Measurements from ENCODE around the gene PROK2. TPM values are rescaled to one million over a fixed set of nuclear protein-coding genes. Genes with fewer than 3 reads are reported as not detected.

PROK2 gene
- polyA plus RNA-seq, 1 experiment = not detected

DNA sequence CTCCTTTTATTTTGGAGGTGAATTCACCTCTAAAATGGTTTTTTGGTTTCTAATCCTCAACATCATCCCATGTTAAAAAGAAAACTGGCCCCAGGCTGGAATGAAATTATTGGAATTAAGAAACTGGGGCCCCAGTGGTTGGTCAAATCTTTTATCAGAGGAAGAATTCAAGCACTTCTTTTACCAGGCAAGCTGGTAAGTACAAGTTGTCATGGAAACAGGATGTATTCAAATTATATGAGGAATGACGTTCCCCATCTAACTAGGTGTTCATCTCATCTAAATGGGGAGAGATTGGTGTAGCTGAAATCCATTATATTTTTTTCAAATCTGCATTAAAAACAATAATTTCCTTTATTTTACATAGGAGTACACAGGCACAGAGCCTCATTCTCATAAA, 50.1 kb downstream of the PROK2 start:
- ChIA-PET POLR2A (no interaction called here), CTCF (interaction anchor here (0.9 kb wide), 1 partner anchor 8 kb away, joined by 3 read pairs; no protein-coding TSS in a partner anchor)
- H3K4me3 ChIP-seq (ENCODE audit: low read depth, low read length) = no peak overlapping the region
- no peaks in the 10 kb centered on the region for H3K36me3 ChIP-seq (ENCODE audit: control insufficient read depth, insufficient read depth, low read length)
- H3K27me3 ChIP-seq (ENCODE audit: control insufficient read depth, insufficient read depth, low read length) = peaks cover 3% of the 10 kb centered on the region; the same call in 1 of the 2 replicates
- TF ChIP-seq, protein P1, sequence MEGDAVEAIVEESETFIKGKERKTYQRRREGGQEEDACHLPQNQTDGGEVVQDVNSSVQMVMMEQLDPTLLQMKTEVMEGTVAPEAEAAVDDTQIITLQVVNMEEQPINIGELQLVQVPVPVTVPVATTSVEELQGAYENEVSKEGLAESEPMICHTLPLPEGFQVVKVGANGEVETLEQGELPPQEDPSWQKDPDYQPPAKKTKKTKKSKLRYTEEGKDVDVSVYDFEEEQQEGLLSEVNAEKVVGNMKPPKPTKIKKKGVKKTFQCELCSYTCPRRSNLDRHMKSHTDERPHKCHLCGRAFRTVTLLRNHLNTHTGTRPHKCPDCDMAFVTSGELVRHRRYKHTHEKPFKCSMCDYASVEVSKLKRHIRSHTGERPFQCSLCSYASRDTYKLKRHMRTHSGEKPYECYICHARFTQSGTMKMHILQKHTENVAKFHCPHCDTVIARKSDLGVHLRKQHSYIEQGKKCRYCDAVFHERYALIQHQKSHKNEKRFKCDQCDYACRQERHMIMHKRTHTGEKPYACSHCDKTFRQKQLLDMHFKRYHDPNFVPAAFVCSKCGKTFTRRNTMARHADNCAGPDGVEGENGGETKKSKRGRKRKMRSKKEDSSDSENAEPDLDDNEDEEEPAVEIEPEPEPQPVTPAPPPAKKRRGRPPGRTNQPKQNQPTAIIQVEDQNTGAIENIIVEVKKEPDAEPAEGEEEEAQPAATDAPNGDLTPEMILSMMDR (IDR thresholded peaks at IDR 0.05; ENCODE audit: insufficient read depth, low read depth, low read length) = no peak
- no peak for DNase-seq (ENCODE audit: low read depth)

DNA sequence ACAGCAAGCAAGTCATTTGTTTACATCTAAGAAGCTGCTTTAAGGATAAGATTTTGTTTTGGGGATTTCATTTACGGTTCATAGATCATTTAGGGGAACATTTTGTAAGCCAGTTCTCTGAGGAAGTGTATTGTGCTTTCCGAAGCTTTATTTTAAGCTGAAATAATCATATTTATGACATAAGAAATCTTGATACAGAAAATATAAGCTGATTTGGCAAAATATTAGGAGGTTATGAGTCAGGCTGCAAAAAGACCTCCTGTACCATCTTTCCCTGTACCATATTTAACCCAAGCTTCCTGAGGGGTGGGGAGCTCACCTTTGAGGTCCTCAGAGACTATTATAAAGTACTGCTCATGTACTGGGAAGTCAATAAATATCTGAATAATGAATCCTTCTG, 51.6 kb downstream of the PROK2 start:
- no peak for DNase-seq (ENCODE audit: low read depth)
- ChIA-PET CTCF (no interaction called here), POLR2A (no interaction called here)
- H3K27me3 ChIP-seq (ENCODE audit: control insufficient read depth, insufficient read depth, low read length) = peaks cover 3% of the 10 kb centered on the region; the same call in 1 of the 2 replicates
- TF ChIP-seq, protein P1 (IDR thresholded peaks at IDR 0.05; ENCODE audit: insufficient read depth, low read depth, low read length) = no peak
- no peaks in the 10 kb centered on the region for H3K36me3 ChIP-seq (ENCODE audit: control insufficient read depth, insufficient read depth, low read length)
- H3K4me3 ChIP-seq (ENCODE audit: low read depth, low read length) = no peak overlapping the region

DNA sequence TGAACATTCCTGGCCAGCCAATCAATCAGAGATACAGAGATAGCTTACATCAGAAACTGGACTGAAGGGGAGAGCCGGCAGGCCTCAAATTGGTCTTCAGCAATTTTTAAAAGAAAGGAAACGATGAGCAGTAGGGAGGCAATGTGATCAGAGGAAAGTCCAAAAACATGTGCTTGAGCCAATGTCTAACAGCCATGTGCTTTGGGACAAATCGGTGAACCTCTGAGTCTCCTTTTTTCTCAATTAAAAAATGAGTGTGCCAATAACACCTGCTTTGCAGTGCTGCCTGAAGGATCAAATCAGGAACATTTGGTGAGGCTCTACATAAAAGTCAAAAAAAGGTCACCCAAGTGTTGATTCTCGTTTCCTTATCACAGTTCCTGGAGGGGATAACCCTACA, 52.3 kb downstream of the PROK2 start:
- no peak for DNase-seq (ENCODE audit: low read depth)
- Histone ChIP-seq H3K27me3 (ENCODE audit: control insufficient read depth, insufficient read depth, low read length) (peaks cover 2% of the 10 kb centered on the region; the same call in 1 of the 2 replicates), H3K36me3 (ENCODE audit: control insufficient read depth, insufficient read depth, low read length) (no peaks in the 10 kb centered on the region), H3K4me3 (ENCODE audit: low read depth, low read length) (no peak overlapping the region)
- ChIA-PET CTCF (interaction anchor here (0.6 to 0.7 kb wide), 2 partner anchors 1079 to 1596 kb away, joined by 3 read pairs; no protein-coding TSS in a partner anchor), POLR2A (no interaction called here)
- TF ChIP-seq, protein P1 (IDR thresholded peaks at IDR 0.05; ENCODE audit: insufficient read depth, low read depth, low read length) = no peak

DNA sequence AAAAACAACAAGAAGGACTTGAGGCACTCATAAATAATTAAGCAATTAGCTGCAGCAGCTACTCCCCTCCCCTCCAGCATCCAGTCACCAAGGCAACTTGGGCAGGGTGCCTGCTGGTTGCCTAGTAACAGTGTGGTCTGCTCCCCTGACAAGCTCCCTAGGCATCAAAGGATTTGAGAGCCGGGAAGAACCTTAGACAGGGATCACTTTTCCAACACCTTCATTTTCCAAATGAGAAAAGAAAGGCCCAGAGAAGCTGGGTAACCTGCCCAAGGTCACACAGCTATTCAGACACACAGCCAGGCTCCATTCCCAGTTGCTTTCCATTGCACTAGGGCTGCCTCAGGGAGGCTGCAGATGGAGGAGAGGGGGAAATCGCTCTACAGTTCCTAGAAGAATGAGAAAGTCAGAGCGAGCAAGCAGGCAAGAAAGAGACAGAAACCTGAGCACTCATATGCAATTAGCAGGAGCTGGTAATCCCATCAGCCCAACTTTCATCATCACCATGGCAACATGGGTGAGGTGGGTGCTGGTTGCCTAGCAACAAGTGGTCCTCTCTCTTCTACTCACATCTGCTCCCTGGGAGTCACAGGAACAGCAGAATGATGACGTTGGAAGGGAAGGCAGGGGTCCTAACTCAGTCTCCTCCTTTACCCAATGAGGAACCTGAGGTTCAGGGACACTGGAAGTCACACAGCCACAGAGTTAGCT, 56.2 kb downstream of the PROK2 start:
- TF ChIP-seq, protein P1 (IDR thresholded peaks at IDR 0.05; ENCODE audit: insufficient read depth, low read depth, low read length) = no peak
- ChIA-PET POLR2A (no interaction called here), CTCF (interaction anchor here (0.6 to 4.4 kb wide), 24 partner anchors 9 to 1463 kb away, joined by 3 to 16 read pairs (median 4); no protein-coding TSS in a partner anchor)
- no peak for DNase-seq (ENCODE audit: low read depth)
- no peak overlapping the region for H3K4me3 ChIP-seq (ENCODE audit: low read depth, low read length)
- peaks cover 5% of the 10 kb centered on the region for H3K27me3 ChIP-seq (ENCODE audit: control insufficient read depth, insufficient read depth, low read length)
- H3K36me3 ChIP-seq (ENCODE audit: control insufficient read depth, insufficient read depth, low read length) = no peaks in the 10 kb centered on the region

DNA sequence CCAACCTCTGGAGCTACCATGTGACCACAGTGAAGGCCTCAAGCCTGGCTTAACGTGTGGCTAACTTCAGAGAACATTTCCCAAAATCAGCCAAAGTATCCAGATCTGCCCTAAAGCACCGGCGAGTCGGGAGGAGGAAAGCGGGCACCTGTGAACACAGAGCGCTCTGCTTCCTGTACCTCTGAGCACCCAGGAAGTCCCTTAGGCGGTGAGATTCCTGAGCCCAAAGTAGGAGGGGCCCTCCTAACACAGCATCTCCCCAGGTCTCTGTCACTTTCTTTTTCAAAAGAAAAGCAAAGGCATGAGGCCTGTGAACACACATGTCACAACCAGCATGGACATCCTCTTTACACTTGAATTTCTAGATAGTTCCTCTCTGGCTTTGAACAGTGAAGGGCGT, 58.8 kb downstream of the PROK2 start:
- CTCF ChIA-PET = no interaction called here

More for the DNA sequence above, 58.8 kb downstream of the PROK2 start:
- H3K27me3 ChIP-seq (ENCODE audit: control insufficient read depth, insufficient read depth, low read length) = peaks cover 12% of the 10 kb centered on the region
- POLR2A ChIA-PET = no interaction called here
- no peaks in the 10 kb centered on the region for H3K36me3 ChIP-seq (ENCODE audit: control insufficient read depth, insufficient read depth, low read length)
- TF ChIP-seq, protein P1 (IDR thresholded peaks at IDR 0.05; ENCODE audit: insufficient read depth, low read depth, low read length) = no peak
- DNase-seq (ENCODE audit: low read depth) = no peak
- no peak overlapping the region for H3K4me3 ChIP-seq (ENCODE audit: low read depth, low read length)
